GM12878 (cell line): ENCODE measurements around the gene RRP1B. TPM values are rescaled to one million over a fixed set of nuclear protein-coding genes. Genes with fewer than 3 reads are reported as not detected.
A peak's percentile ranks its signal among the peaks of the same experiment; 100 is the strongest.

ENCODE experiments used
- ATAC-seq: fragments of 200-7000 bp; cut with Tn5 transposase; 3 replicates; pipeline ENCODE4 v1.9.1; 2020; ENCODE audit warnings: mild to moderate bottlenecking, moderate library complexity
- Bru-seq: library from RNA; stranded (reverse); fragments of 400-500 nt; gene quantifications from one replicate; lab custom pipeline; 2021; lab: Mats Ljungman, UMichigan
- BruChase-seq, 2 experiments: library from RNA; stranded (reverse); fragments of 400-500 nt; gene quantifications; one replicate each; lab custom pipeline; 2021; lab: Mats Ljungman, UMichigan
- BruUV-seq: library from RNA; stranded (reverse); fragments of 400-500 nt; replicated peaks from 2 replicates; lab custom pipeline; 2021; lab: Mats Ljungman, UMichigan
- CTCF ChIA-PET: fragments of 300-600 bp; sonication (Branson Sonifier 250); formaldehyde crosslinking; extraction: SDS; loops from one replicate; lab custom pipeline; 2021; ENCODE audit warnings: inconsistent platforms; lab: Yijun Ruan, JAX
- POLR2A ChIA-PET: fragments of 350-600 bp; formaldehyde crosslinking; extraction: SDS; loops from one replicate; lab custom pipeline; 2021; ENCODE audit warnings: inconsistent platforms; lab: Charles Lee
- RAD21 ChIA-PET: fragments of 300-600 bp; sonication (Branson Sonifier 250); formaldehyde crosslinking; loops from one replicate; lab custom pipeline; 2023; ENCODE audit warnings: antibody characterized with exemption; ENCODE audit not compliant: unreplicated experiment; lab: Charles Lee
- SMC1A ChIA-PET: fragments of 300-600 bp; sonication (Branson Sonifier 250); formaldehyde crosslinking; loops from one replicate; lab custom pipeline; 2023; ENCODE audit not compliant: unreplicated experiment, uncharacterized antibody; lab: Charles Lee
- DNase-seq: peaks from one replicate; pipeline ENCODE4 v3.0.0-alpha.2; 2011; ENCODE audit warnings: low read depth, low spot score
- FAIRE-seq: peaks from 3 replicates; lab custom pipeline; 2011; peaks lifted over from hg19 to GRCh38; lab: Jason Lieb, UNC
- H2AFZ ChIP-seq: 2 replicates; pipeline ENCODE4 v1.6.0; 2011; ENCODE audit warnings: low read depth, low read length, control low read depth; ENCODE audit not compliant: control insufficient read depth
- H3K27ac ChIP-seq: 2 replicates; pipeline ENCODE4 v1.5.1; 2011; ENCODE audit warnings: control low read depth; ENCODE audit not compliant: control insufficient read depth, insufficient read depth
- H3K27me3 ChIP-seq, 2 experiments: replicated peaks in 1 of 2; 2 replicates each; pipeline versions ENCODE4 v1.6.0 to v1.6.1; 2011; ENCODE audit warnings: low read length in 1 of 2; ENCODE audit not compliant: control insufficient read depth in 2 of 2, insufficient read depth in 2 of 2
- H3K36me3 ChIP-seq, 2 experiments: 2 replicates each; pipeline ENCODE4 v1.5.1; 2011; ENCODE audit warnings: low read length in 1 of 2; ENCODE audit not compliant: control insufficient read depth in 2 of 2, insufficient read depth in 2 of 2
- H3K4me1 ChIP-seq: 2 replicates; pipeline ENCODE4 v1.6.1; 2011; ENCODE audit warnings: mild to moderate bottlenecking, low read length, moderate library complexity, mixed read lengths; ENCODE audit not compliant: control insufficient read depth, insufficient read depth
- H3K4me2 ChIP-seq: 2 replicates; pipeline ENCODE4 v1.6.0; 2011; ENCODE audit warnings: control low read depth; ENCODE audit not compliant: control insufficient read depth, insufficient read depth
- H3K4me3 ChIP-seq: fragments of 200-600 bp; sonication (generic); 2 replicates; pipeline ENCODE4 v1.5.1; 2016
- H3K79me2 ChIP-seq: 2 replicates; pipeline ENCODE4 v1.6.0; 2011; ENCODE audit warnings: low read length; ENCODE audit not compliant: control insufficient read depth, insufficient read depth
- H3K9ac ChIP-seq: 2 replicates; pipeline ENCODE4 v1.8.0; 2011; ENCODE audit warnings: low read length, control low read depth, mixed read lengths; ENCODE audit not compliant: control insufficient read depth, insufficient read depth
- H3K9me3 ChIP-seq: replicated peaks from 3 replicates; pipeline ENCODE4 v1.5.1; 2011; ENCODE audit warnings: mild to moderate bottlenecking, low read length; ENCODE audit not compliant: control insufficient read depth, insufficient read depth
- H4K20me1 ChIP-seq: 2 replicates; pipeline ENCODE4 v1.6.0; 2011; ENCODE audit not compliant: control insufficient read depth, insufficient read depth
- BRCA1 ChIP-seq: IDR thresholded peaks from 2 replicates; pipeline ENCODE4 v1.6.1; 2011; ENCODE audit warnings: low read depth, low read length, improper control_type of control experiment
- DPF2 ChIP-seq: fragments of 450-650 bp; IDR thresholded peaks from 2 replicates; pipeline ENCODE4 v1.6.1; 2017; ENCODE audit warnings: mild to moderate bottlenecking
- EZH2 ChIP-seq: IDR thresholded peaks from 2 replicates; pipeline ENCODE4 v1.6.1; 2012; ENCODE audit warnings: low read depth, mild to moderate bottlenecking, control low read depth, inconsistent platforms, low read length, borderline replicate concordance; ENCODE audit not compliant: control insufficient read depth
- LARP7 ChIP-seq: fragments of 450-650 bp; IDR thresholded peaks from 2 replicates; pipeline ENCODE4 v1.6.1; 2017; ENCODE audit warnings: mild to moderate bottlenecking
- NR2C1 ChIP-seq: fragments of 450-650 bp; IDR thresholded peaks from 2 replicates; pipeline ENCODE4 v1.6.1; 2017; ENCODE audit warnings: antibody characterized with exemption, mild to moderate bottlenecking, moderate library complexity
- SIX5 ChIP-seq: IDR thresholded peaks from 2 replicates; pipeline ENCODE4 v1.6.1; 2011; ENCODE audit warnings: mild to moderate bottlenecking, low read depth, low read length, moderate library complexity; ENCODE audit not compliant: severe bottlenecking
- SP1 ChIP-seq: IDR thresholded peaks from one replicate; pipeline ENCODE4 v1.6.1; 2011; ENCODE audit warnings: low read depth, low read length
- TCF3 ChIP-seq: IDR thresholded peaks from 2 replicates; pipeline ENCODE4 v1.6.1; 2012; ENCODE audit warnings: low read depth, mild to moderate bottlenecking, low read length, borderline replicate concordance; ENCODE audit not compliant: insufficient read depth
- USF2 ChIP-seq: IDR thresholded peaks from 2 replicates; pipeline ENCODE4 v1.6.1; 2011; ENCODE audit warnings: low read depth, low read length, improper control_type of control experiment, borderline replicate concordance
- ZBED1 ChIP-seq: IDR thresholded peaks from 2 replicates; pipeline ENCODE4 v1.6.1; 2016; ENCODE audit warnings: borderline replicate concordance
- WGBS: methylation state at CpG from one replicate; pipeline ENCODE4 v1.1.6; 2016; ENCODE audit warnings: low lambda C conversion rate; ENCODE audit not compliant: insufficient replicate concordance, insufficient coverage; ENCODE audit errors: missing lambda C conversion rate; 5-methylcytosine and 5-hydroxymethylcytosine counted together
- in situ Hi-C: fragments of 300-500 bp; cut with MboI; formaldehyde crosslinking; loops from 9 replicates; pipeline ENCODE4 v1.14.3; 2018; ENCODE audit warnings: mixed read lengths
- intact Hi-C: fragments of 100-400 bp; cut with micrococcal nuclease; formaldehyde crosslinking; loops from one replicate; pipeline ENCODE4 v1.14.2; 2022; ENCODE audit not compliant: unreplicated experiment
- long read RNA-seq, 2 experiments: library from polyadenylated mRNA; unstranded; transcript quantifications; one replicate each; pipeline ENCODE4 v2.0.0, GENCODE V29; 2019 to 2020
- polyA minus RNA-seq, 3 experiments: library from RNA; depleted of rRNA, polyadenylated mRNA; stranded (reverse); fragments of >200 nt; gene quantifications; 2 replicates each; pipeline ENCODE4 v1.2.3, GENCODE V29; 2011
- polyA plus RNA-seq, 11 experiments: library from polyadenylated mRNA; depleted of rRNA in 4 of 11; unstranded in 6 of 11; stranded (reverse) in 5 of 11; fragments of >200 nt; fragmentation: Nextera tagmentation in 4 of 11; fragmentation: Illumina TruSeq in 1 of 11; extraction: Ambion mirVana in 4 of 11; extraction: Trizol in 1 of 11; gene quantifications; 1 replicate in 1 of 11; 2 replicates in 10 of 11; pipeline versions ENCODE4 v1.2.1 to v1.2.3, GENCODE V29; 2011 to 2016; ENCODE audit warnings: inconsistent platforms in 2 of 11, missing spikeins in 2 of 11, low read depth in 1 of 11
- total RNA-seq, 4 experiments: library from RNA; depleted of rRNA in 3 of 4; stranded (reverse); fragments of >200 nt in 3 of 4; fragmentation: Illumina TruSeq in 1 of 4; extraction: Trizol in 1 of 4; gene quantifications; 2 replicates each; pipeline versions ENCODE4 v1.2.1 to v1.2.3, GENCODE V29; 2013 to 2021
- TF ChIP-seq, protein P1 (sequence below): fragments of 450-650 bp; IDR thresholded peaks from 2 replicates; pipeline ENCODE4 v1.6.1; 2014; ENCODE audit warnings: mild to moderate bottlenecking
- TF ChIP-seq, protein P2 (sequence below): fragments of 450-650 bp; formaldehyde crosslinking; IDR thresholded peaks from 2 replicates; pipeline ENCODE4 v1.4.0; 2022; ENCODE audit warnings: mild to moderate bottlenecking, moderate library complexity

The RRP1B gene
- 21.9 and 26.3 TPM in 2 replicates for total RNA-seq (2013; cell fraction: nucleolus; rRNA removed)
- total RNA-seq (2014; rRNA removed) (38.1 and 41.9 TPM in 2 replicates), total RNA-seq (2014; rRNA removed; fragmentation: Illumina TruSeq; extraction: Trizol) (32.5 and 36.3 TPM in 2 replicates), total RNA-seq (2021) (52.8 and 57.4 TPM in 2 replicates), polyA plus RNA-seq (2011; rRNA removed) (15.7 and 19.3 TPM in 2 replicates), polyA plus RNA-seq (2014; fragmentation: Illumina TruSeq; extraction: Trizol) (35.7 and 39.9 TPM in 2 replicates), polyA plus RNA-seq (2014; fragmentation: Nextera tagmentation; extraction: Ambion mirVana) (1 to 10 TPM; 8.1 to 9.7 TPM), polyA plus RNA-seq (2014; rRNA removed) (33.7 and 35.0 TPM in 2 replicates), polyA plus RNA-seq (2016; fragmentation: Nextera tagmentation; extraction: Ambion mirVana) (10 to 100 TPM; 45.0 to 47.0 TPM), polyA minus RNA-seq (2011; rRNA and poly(A)+ RNA removed) (18.6 and 20.1 TPM in 2 replicates), Bru-seq, nascent RNA (percentile 79 among the genes with signal in this experiment), BruChase-seq, experiment 1, labeled RNA remaining after a 6-hour chase (percentile 87 among the genes with signal in this experiment), BruChase-seq, experiment 2, labeled RNA remaining after a 2-hour chase (percentile 88 among the genes with signal in this experiment)
- polyA plus RNA-seq (2011; ENCODE audit: low read depth): 9.6 TPM
- polyA plus RNA-seq (2011; cell fraction: cytosol; rRNA removed): 14.4 and 15.0 TPM in 2 replicates
- polyA plus RNA-seq (2011; cell fraction: nucleus; rRNA removed): 18.0 and 25.0 TPM in 2 replicates
- 17.1 and 18.2 TPM in 2 replicates for polyA plus RNA-seq (2012)
- polyA minus RNA-seq (2011; cell fraction: cytosol; rRNA and poly(A)+ RNA removed): 10.2 and 14.6 TPM in 2 replicates
- polyA minus RNA-seq (2011; cell fraction: nucleus; rRNA and poly(A)+ RNA removed): 5.7 and 11.2 TPM in 2 replicates
- long read RNA-seq, experiment 1, partial matches to known transcripts: 8 of 10 reads
- long read RNA-seq, experiment 1, other reads (novel, unspliced or antisense): 2 of 10 reads
- long read RNA-seq, experiment 2, partial matches to known transcripts: 14 of 42 reads
- long read RNA-seq, experiment 2, other reads (novel, unspliced or antisense): 28 of 42 reads

GRCh38 chr21:43659136-43660000 is at the start of gene RRP1B, which contains the start of gene HSF2BP:
RRP1B (plus strand) TSS chr21:43659560; CDS start chr21:43659665, 105 bp downstream.
HSF2BP (minus strand) TSS chr21:43659488; CDS start chr21:43658096, 1,392 bp downstream.
- intact Hi-C loops: loop anchor here (10.0 kb wide), 1 partner anchor 735 kb away; the partner anchor contains the start of gene ERVH48-1
- ChIA-PET CTCF (interaction anchor here (0.6 to 0.7 kb wide), 2 partner anchors 71 to 122 kb away, joined by 3 read pairs; no protein-coding TSS in a partner anchor), RAD21 (interaction anchor here (0.6 to 1.2 kb wide), 2 partner anchors 65 to 225 kb away, joined by 3 to 4 read pairs; no protein-coding TSS in a partner anchor), POLR2A (no interaction called here), SMC1A (interaction anchor here (1.1 kb wide), 1 partner anchor 15 kb away, joined by 4 read pairs; no protein-coding TSS in a partner anchor)
- H3K4me1 ChIP-seq: peaks cover 27% of the 10 kb centered on the region
- H3K27me3 ChIP-seq: no peaks in the 10 kb centered on the region
- H3K79me2 ChIP-seq: peaks cover 50% of the 10 kb centered on the region
- whole genome bisulfite sequencing: 13% methylated on average over 86 of the region's 92 CpGs
- FAIRE-seq (no peak), ATAC-seq (peak; percentile 93), DNase-seq (no peak)
- H3K27ac ChIP-seq: peak within 1 kb of the TSS; percentile 89
- H3K9me3 ChIP-seq: no peaks in the 10 kb centered on the region; the same call in 2 of the 3 replicates
- H3K4me2 ChIP-seq: peak within 1 kb of the TSS; percentile 72
- no peaks in the 10 kb centered on the region; the same call in 1 of the 2 replicates for H4K20me1 ChIP-seq
- peak within 1 kb of the TSS; percentile 77 for H3K4me3 ChIP-seq
- H2AFZ ChIP-seq: peak within 1 kb of the TSS; percentile 94
- in situ Hi-C loops: loop anchor here (10.0 kb wide), 1 partner anchor 725 kb away; no protein-coding TSS in a partner anchor
- peaks cover 2 to 15% of the 10 kb centered on the region in 2 experiments; a peak in 2 of 4 replicates for H3K36me3 ChIP-seq
- peak within 1 kb of the TSS; percentile 94 for H3K9ac ChIP-seq
- no TSS peak for BruUV-seq
- TF ChIP-seq SP1: peak; percentile 23
- TF ChIP-seq, protein P1, sequence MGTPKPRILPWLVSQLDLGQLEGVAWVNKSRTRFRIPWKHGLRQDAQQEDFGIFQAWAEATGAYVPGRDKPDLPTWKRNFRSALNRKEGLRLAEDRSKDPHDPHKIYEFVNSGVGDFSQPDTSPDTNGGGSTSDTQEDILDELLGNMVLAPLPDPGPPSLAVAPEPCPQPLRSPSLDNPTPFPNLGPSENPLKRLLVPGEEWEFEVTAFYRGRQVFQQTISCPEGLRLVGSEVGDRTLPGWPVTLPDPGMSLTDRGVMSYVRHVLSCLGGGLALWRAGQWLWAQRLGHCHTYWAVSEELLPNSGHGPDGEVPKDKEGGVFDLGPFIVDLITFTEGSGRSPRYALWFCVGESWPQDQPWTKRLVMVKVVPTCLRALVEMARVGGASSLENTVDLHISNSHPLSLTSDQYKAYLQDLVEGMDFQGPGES: no peak; the same call in 1 of the 2 replicates
- peak; percentile 45; the same call in 1 of the 2 replicates for TF ChIP-seq NR2C1
- TF ChIP-seq, protein P2, sequence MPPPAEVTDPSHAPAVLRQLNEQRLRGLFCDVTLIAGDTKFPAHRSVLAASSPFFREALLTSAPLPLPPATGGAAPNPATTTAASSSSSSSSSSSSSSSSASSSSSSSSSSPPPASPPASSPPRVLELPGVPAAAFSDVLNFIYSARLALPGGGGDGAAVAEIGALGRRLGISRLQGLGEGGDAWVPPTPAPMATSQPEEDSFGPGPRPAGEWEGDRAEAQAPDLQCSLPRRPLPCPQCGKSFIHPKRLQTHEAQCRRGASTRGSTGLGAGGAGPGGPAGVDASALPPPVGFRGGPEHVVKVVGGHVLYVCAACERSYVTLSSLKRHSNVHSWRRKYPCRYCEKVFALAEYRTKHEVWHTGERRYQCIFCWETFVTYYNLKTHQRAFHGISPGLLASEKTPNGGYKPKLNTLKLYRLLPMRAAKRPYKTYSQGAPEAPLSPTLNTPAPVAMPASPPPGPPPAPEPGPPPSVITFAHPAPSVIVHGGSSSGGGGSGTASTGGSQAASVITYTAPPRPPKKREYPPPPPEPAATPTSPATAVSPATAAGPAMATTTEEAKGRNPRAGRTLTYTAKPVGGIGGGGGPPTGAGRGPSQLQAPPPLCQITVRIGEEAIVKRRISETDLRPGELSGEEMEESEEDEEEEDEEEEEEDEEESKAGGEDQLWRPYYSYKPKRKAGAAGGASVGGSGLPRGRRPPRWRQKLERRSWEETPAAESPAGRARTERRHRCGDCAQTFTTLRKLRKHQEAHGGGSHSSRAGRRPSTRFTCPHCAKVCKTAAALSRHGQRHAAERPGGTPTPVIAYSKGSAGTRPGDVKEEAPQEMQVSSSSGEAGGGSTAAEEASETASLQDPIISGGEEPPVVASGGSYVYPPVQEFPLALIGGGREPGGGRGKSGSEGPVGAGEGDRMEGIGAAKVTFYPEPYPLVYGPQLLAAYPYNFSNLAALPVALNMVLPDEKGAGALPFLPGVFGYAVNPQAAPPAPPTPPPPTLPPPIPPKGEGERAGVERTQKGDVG: no peak
- TF ChIP-seq BRCA1: no peak
- peak; percentile 83 for TF ChIP-seq DPF2
- no peak; the same call in 1 of the 2 replicates for TF ChIP-seq USF2
- no peak for TF ChIP-seq EZH2
- peak; percentile 95 for TF ChIP-seq TCF3
- peak; percentile 95 for TF ChIP-seq LARP7
- TF ChIP-seq SIX5: peak; percentile 55
- peak; percentile 13; the same call in 1 of the 2 replicates for TF ChIP-seq ZBED1
